ENCODE results near the gene ADAMTS17. TPM values are rescaled to one million over a fixed set of nuclear protein-coding genes. Genes with fewer than 3 reads are reported as not detected.

The ADAMTS17 gene
- total RNA-seq, 1 experiment from 2014 or later = 1.8 TPM

GRCh38 chr15:100245855-100246254 lies 95.9 kb downstream of the ADAMTS17 start:
- no peak for DNase-seq (ENCODE audit: low spot score)
- Mint-ChIP-seq H3K4me1 (peaks cover 19% of the 10 kb centered on the region), H3K27me3 (ENCODE audit: low read depth) (no peaks in the 10 kb centered on the region), H3K36me3 (no peaks in the 10 kb centered on the region; the same call in 1 of the 2 replicates), H3K27ac (no peak overlapping the region), H3K9me3 (peaks cover 13% of the 10 kb centered on the region), H3K4me3 (no peak overlapping the region)
- no peak for TF ChIP-seq TEAD4 (CRISPR knock-in tag; IDR thresholded peaks at IDR 0.05)
- TF ChIP-seq ESRRA (CRISPR knock-in tag; IDR thresholded peaks at IDR 0.05; ENCODE audit: borderline replicate concordance) = no peak
- TF ChIP-seq ZBTB43 (CRISPR knock-in tag; IDR thresholded peaks at IDR 0.05) = no peak
- TF ChIP-seq ATF2 (CRISPR knock-in tag; IDR thresholded peaks at IDR 0.05; ENCODE audit: borderline replicate concordance, low read depth) = no peak
- no peak for TF ChIP-seq HMGA2 (CRISPR knock-in tag; IDR thresholded peaks at IDR 0.05)
- no peak for TF ChIP-seq CBFB (CRISPR knock-in tag; IDR thresholded peaks at IDR 0.05; ENCODE audit: low read depth)
- no peak for TF ChIP-seq ZNF396 (CRISPR knock-in tag; IDR thresholded peaks at IDR 0.05; ENCODE audit: borderline replicate concordance)
- no peak for TF ChIP-seq GTF2I (CRISPR knock-in tag; conservative IDR thresholded peaks at IDR 0.05)
- TF ChIP-seq, protein P1, sequence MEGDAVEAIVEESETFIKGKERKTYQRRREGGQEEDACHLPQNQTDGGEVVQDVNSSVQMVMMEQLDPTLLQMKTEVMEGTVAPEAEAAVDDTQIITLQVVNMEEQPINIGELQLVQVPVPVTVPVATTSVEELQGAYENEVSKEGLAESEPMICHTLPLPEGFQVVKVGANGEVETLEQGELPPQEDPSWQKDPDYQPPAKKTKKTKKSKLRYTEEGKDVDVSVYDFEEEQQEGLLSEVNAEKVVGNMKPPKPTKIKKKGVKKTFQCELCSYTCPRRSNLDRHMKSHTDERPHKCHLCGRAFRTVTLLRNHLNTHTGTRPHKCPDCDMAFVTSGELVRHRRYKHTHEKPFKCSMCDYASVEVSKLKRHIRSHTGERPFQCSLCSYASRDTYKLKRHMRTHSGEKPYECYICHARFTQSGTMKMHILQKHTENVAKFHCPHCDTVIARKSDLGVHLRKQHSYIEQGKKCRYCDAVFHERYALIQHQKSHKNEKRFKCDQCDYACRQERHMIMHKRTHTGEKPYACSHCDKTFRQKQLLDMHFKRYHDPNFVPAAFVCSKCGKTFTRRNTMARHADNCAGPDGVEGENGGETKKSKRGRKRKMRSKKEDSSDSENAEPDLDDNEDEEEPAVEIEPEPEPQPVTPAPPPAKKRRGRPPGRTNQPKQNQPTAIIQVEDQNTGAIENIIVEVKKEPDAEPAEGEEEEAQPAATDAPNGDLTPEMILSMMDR (IDR thresholded peaks at IDR 0.05) = no peak
- TF ChIP-seq, protein P2, sequence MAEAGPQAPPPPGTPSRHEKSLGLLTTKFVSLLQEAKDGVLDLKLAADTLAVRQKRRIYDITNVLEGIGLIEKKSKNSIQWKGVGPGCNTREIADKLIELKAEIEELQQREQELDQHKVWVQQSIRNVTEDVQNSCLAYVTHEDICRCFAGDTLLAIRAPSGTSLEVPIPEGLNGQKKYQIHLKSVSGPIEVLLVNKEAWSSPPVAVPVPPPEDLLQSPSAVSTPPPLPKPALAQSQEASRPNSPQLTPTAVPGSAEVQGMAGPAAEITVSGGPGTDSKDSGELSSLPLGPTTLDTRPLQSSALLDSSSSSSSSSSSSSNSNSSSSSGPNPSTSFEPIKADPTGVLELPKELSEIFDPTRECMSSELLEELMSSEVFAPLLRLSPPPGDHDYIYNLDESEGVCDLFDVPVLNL (CRISPR knock-in tag; IDR thresholded peaks at IDR 0.05; ENCODE audit: borderline replicate concordance, low read depth) = no peak
- no peak for TF ChIP-seq NFYB (CRISPR knock-in tag; conservative IDR thresholded peaks at IDR 0.05; ENCODE audit: low read depth)
- TF ChIP-seq RORB (CRISPR knock-in tag; IDR thresholded peaks at IDR 0.05) = no peak
- TF ChIP-seq, protein P3, sequence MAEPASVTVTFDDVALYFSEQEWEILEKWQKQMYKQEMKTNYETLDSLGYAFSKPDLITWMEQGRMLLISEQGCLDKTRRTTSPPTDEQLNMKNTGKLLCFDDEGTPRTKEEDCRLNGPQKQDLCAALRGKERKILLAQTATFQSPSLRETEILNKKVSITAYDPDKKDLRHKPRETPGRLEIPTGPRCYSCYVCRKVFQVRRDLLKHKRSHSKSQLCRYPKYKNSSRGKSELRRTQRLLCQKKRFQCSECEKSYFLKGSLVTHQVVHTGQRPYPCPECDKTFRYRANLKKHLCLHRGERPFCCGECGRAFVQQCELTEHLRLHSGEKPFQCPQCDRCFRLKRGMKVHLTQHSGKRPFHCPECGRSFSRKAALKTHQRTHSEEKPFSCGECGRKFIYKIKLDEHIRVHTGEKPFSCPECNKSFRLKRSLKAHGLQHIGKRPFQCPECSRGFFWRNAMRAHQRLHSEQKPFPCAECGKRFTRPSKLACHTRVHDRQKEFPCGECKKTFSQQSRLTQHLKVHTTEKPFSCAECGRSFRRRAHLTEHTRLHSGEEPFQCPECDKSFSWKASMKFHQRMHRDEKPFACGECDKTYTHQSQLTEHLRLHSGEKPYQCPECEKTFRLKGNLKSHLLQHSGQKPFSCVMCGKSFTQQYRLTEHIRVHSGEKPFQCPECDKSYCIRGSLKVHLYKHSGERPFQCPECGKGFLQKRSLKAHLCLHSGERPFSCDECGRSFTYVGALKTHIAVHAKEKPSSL (CRISPR knock-in tag; conservative IDR thresholded peaks at IDR 0.05) = no peak
- no peak for TF ChIP-seq ZNF423 (CRISPR knock-in tag; IDR thresholded peaks at IDR 0.05)
- TF ChIP-seq CREB1 (CRISPR knock-in tag; IDR thresholded peaks at IDR 0.05) = no peak
- no peak for TF ChIP-seq MYBL2 (CRISPR knock-in tag; IDR thresholded peaks at IDR 0.05)
- TF ChIP-seq, protein P4, sequence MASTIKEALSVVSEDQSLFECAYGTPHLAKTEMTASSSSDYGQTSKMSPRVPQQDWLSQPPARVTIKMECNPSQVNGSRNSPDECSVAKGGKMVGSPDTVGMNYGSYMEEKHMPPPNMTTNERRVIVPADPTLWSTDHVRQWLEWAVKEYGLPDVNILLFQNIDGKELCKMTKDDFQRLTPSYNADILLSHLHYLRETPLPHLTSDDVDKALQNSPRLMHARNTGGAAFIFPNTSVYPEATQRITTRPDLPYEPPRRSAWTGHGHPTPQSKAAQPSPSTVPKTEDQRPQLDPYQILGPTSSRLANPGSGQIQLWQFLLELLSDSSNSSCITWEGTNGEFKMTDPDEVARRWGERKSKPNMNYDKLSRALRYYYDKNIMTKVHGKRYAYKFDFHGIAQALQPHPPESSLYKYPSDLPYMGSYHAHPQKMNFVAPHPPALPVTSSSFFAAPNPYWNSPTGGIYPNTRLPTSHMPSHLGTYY (CRISPR knock-in tag; IDR thresholded peaks at IDR 0.05) = no peak
- ChIA-PET CTCF (no interaction called here), POLR2A (no interaction called here)
- ATAC-seq = no peak

DNA sequence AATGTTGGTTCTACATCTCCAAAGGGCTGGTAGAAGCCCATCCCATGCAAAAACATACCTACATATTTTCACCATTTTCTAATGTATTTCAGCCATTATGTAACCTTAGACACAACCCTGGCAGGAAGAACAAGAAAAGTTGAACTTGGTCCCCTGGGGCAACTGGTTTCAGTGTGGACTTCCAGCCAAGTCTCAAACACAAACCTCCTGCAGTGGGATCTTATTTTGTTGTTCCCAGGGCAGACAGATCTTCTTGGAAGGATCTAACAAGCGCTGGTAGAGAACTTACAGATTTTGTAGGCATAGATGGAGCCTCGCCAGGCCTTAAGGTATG lies 96.3 kb downstream of the ADAMTS17 start:
- H3K9me3 Mint-ChIP-seq = peaks cover 13% of the 10 kb centered on the region
- no peaks in the 10 kb centered on the region for H3K27me3 Mint-ChIP-seq (ENCODE audit: low read depth)
- POLR2A ChIA-PET = no interaction called here
- H3K4me3 Mint-ChIP-seq = no peak overlapping the region
- DNase-seq (ENCODE audit: low spot score) = no peak
- CTCF ChIA-PET = no interaction called here
- H3K4me1 Mint-ChIP-seq = peaks cover 19% of the 10 kb centered on the region
- TF ChIP-seq GABPB1 (CRISPR knock-in tag; IDR thresholded peaks at IDR 0.05) = no peak
- no peak for TF ChIP-seq GTF2I (CRISPR knock-in tag; conservative IDR thresholded peaks at IDR 0.05)
- no peaks in the 10 kb centered on the region; the same call in 1 of the 2 replicates for H3K36me3 Mint-ChIP-seq
- H3K27ac Mint-ChIP-seq = no peak overlapping the region
- no peak for ATAC-seq
